NT2/D1 (cell line): ENCODE data around the gene MYORG.

Experiments used
- SUZ12 ChIP-seq: IDR thresholded peaks from 2 replicates; pipeline ENCODE4 v1.6.1; 2011; ENCODE audit not compliant: insufficient read length, insufficient read depth; ENCODE audit errors: extremely low read depth
- YY1 ChIP-seq: IDR thresholded peaks from 2 replicates; pipeline ENCODE4 v1.6.1; 2011; ENCODE audit not compliant: insufficient read length, insufficient read depth

DNA sequence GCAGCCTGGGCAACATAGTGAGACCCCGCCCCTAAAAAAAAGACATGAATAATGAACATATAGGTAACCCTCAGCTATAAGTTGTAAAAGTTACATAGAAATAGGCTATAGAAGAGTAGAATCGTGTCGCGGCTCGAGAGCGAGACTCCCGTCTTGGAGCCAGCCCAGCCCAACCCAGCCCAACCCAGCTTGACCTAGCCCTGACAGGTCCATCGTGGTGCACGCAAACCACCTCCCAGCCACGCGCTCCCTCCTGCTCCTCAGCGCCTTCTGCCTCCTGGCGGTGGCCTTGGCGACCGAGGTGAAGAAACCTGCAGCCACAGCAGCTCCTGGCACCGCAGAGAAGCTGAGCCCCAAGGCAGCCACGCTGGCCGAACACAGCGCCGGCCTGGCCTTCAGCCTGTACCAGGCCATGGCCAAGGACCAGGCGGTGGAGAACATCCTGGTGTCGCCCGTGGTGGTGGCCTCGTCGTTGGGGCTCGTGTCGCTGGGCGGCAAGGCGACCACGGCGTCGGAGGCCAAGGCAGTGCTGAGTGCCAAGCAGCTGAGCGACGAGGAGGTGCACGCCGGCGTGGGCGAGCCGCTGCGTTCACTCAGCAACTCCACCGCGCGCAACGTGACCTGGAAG, 58.4 kb downstream of the MYORG start:
- TF ChIP-seq SUZ12 (no peak), YY1 (no peak)
